ENCODE data around the gene MACROD2. TPM values are rescaled to one million over a fixed set of nuclear protein-coding genes. Genes with fewer than 3 reads are reported as not detected.
"Not testable (repeated sequence)": the region's sequence is repeated elsewhere in the genome, so short reads cannot be mapped to it uniquely, and the experiment has no call there.

The MACROD2 gene
- total RNA-seq, 4 donors from 2014 or later = 4.6 to 33.0 (median 8.3) TPM

DNA sequence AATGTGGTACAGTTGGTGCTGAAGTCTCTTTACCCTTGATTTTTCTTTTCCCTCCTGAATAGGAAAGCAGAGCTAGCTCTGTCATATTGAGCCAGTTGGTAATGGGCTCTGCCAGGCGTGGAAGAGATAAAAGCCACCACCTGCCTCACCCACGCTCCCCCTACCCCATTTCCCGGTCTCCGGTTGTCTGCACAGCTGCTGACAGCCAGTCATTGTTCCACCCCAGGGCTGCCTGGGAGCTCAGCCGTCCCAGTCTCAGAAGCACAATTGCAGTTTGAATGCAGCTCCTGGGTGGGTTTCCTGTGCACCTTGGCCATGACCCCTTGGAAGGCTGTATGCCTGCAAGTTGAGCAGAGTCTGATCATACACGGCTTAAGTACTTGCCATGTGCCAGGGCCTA is 1017.2 kb downstream of the MACROD2 start:
- Histone ChIP-seq H3K27me3 (no peaks in the 10 kb centered on the region), H3K36me3 (no peaks in the 10 kb centered on the region), H3K9me3 (no peaks in the 10 kb centered on the region), H3K4me3 (no peak overlapping the region), H3K4me1 (peaks cover 0 to 5% (median 0%) of the 10 kb centered on the region in 4 donors), H3K27ac (no peak overlapping the region)
- DNase-seq = no peak
- TF ChIP-seq CTCF (IDR thresholded peaks at IDR 0.05) (no peak), EP300 (IDR thresholded peaks at IDR 0.05; ENCODE audit: low read depth) (no peak)
- 78 to 100% methylated on average over 1 to 6 of the region's 6 CpGs for WGBS, 2 donors (ENCODE audit: low coverage in 1 of 2)
- intact Hi-C loops (cut with DNase I; ENCODE audit: low total_unique reads) (no loop called here), in situ Hi-C loops (cut with MboI; ENCODE audit: low pct_ligation_motif_present in 1 of 4, low pct_unique_long_range_greater_than_20kb in 1 of 4, low sequenced_read_pairs in 3 of 4) (no loop called here)

DNA sequence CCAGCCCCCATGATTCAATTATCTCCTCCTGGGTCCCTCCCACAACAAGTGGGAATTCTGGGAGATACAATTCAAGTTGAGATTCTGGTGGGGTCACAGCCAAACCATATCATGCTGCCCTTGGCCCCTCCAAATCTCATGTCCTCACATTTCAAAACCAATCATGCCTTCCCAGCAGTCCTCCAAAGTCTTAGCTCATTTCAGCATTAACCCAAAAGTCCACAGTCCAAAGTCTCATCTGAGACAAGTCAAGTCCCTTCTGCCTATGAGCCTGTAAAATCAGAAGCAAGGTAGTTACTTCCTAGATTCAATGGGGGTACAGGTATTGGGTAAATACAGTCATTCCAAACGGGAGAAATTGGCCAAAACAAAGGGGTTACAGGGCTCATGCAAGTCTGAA is 1021.6 kb downstream of the MACROD2 start:
- H3K9me3 ChIP-seq; H3K27ac ChIP-seq; H3K36me3 ChIP-seq; DNase-seq; H3K27me3 ChIP-seq; H3K4me3 ChIP-seq; in situ Hi-C loops (cut with MboI; ENCODE audit: low pct_ligation_motif_present in 1 of 4, low pct_unique_long_range_greater_than_20kb in 1 of 4, low sequenced_read_pairs in 3 of 4); H3K4me1 ChIP-seq; intact Hi-C loops (cut with DNase I; ENCODE audit: low total_unique reads): not testable (repeated sequence)
- whole genome bisulfite sequencing, 2 donors (ENCODE audit: low coverage in 1 of 2) = 81% methylated on average over 1 of the region's 1 CpG; no CpG with 5 or more reads in 1 of the 2 donors

DNA sequence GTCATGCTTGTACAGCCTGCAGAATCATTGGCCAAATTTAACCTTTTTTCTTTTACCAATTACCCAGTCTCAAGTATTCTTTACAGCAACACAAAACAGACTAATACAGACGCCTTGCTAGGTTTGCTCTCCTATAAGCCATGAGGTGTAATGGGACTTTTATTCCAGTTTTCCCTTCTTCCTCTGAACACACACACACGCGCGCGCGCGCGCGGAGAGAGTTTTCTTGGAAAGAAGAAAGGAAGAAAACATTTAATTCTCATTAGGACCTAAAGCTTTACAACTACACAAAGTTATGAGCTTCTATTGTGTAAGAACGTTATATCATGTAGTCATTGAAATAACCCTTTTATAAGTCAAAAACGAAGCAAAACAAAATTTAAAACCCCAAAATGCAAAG is 1023.6 kb downstream of the MACROD2 start:
- in situ Hi-C loops (cut with MboI; ENCODE audit: low pct_ligation_motif_present in 1 of 4, low pct_unique_long_range_greater_than_20kb in 1 of 4, low sequenced_read_pairs in 3 of 4) = no loop called here
- 85 to 92% methylated on average over 11 of the region's 11 CpGs for WGBS, 2 donors (ENCODE audit: low coverage in 1 of 2)

GRCh38 chr20:15020845-15021244 is 1025.5 kb downstream of the MACROD2 start:
- Histone ChIP-seq H3K36me3 (no peaks in the 10 kb centered on the region), H3K27ac (no peak overlapping the region), H3K27me3 (no peaks in the 10 kb centered on the region), H3K4me3 (no peak overlapping the region), H3K9me3 (no peaks in the 10 kb centered on the region), H3K4me1 (no peaks in the 10 kb centered on the region)
- TF ChIP-seq POLR2A (IDR thresholded peaks at IDR 0.05) (no peak), POLR2AphosphoS5 (IDR thresholded peaks at IDR 0.05) (no peak), CTCF (IDR thresholded peaks at IDR 0.05) (no peak), EP300 (IDR thresholded peaks at IDR 0.05; ENCODE audit: low read depth) (no peak)
- in situ Hi-C loops (cut with MboI; ENCODE audit: low pct_ligation_motif_present in 1 of 4, low pct_unique_long_range_greater_than_20kb in 1 of 4, low sequenced_read_pairs in 3 of 4) (no loop called here), intact Hi-C loops (cut with DNase I; ENCODE audit: low total_unique reads) (no loop called here)
- 77 to 95% methylated on average over 9 of the region's 9 CpGs for WGBS, 2 donors (ENCODE audit: low coverage in 1 of 2)
- no peak for DNase-seq

More for the DNA sequence above, 1023.6 kb downstream of the MACROD2 start:
- no peak for TF ChIP-seq EP300 (IDR thresholded peaks at IDR 0.05; ENCODE audit: low read depth)
- Histone ChIP-seq H3K4me1 (no peaks in the 10 kb centered on the region), H3K4me3 (no peak overlapping the region), H3K27me3 (no peaks in the 10 kb centered on the region), H3K9me3 (no peaks in the 10 kb centered on the region), H3K27ac (no peak overlapping the region), H3K36me3 (no peaks in the 10 kb centered on the region)
- intact Hi-C loops (cut with DNase I; ENCODE audit: low total_unique reads) = no loop called here
- no peak for DNase-seq

DNA sequence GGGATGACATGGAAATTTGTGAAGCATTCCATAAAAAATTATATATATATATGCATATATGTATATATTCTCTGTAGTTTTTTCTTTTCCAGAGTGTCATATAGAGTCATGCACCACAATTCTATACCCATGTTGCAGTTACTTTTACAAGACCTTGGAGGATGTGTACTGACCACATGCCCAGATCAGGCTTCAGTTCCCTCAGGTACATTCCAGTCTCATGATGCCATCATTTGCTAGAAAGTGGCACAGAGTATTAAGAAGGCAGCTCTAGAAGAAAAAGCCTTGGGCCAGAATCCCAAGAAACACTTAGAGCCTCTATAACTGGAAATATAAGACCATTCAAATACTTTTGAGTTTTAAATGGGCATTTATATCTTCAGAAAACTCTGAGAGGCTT is 1027.6 kb downstream of the MACROD2 start:
- Histone ChIP-seq H3K27me3 (no peaks in the 10 kb centered on the region), H3K27ac (no peak overlapping the region), H3K36me3 (no peaks in the 10 kb centered on the region), H3K9me3 (no peaks in the 10 kb centered on the region), H3K4me3 (no peak overlapping the region), H3K4me1 (no peaks in the 10 kb centered on the region)
- no peak for DNase-seq
- TF ChIP-seq EP300 (IDR thresholded peaks at IDR 0.05; ENCODE audit: low read depth) (no peak), POLR2AphosphoS5 (IDR thresholded peaks at IDR 0.05) (no peak), POLR2A (IDR thresholded peaks at IDR 0.05) (no peak), CTCF (IDR thresholded peaks at IDR 0.05) (no peak)
- intact Hi-C loops (cut with DNase I; ENCODE audit: low total_unique reads) = no loop called here
- in situ Hi-C loops (cut with MboI; ENCODE audit: low pct_ligation_motif_present in 1 of 4, low pct_unique_long_range_greater_than_20kb in 1 of 4, low sequenced_read_pairs in 3 of 4) = no loop called here
